NCI-H446 (cell line): ENCODE results near the gene OSBPL7.

Experiments
- DNase-seq, 2 experiments: peaks; one replicate each; lab custom pipeline; 2025; lab: John Stamatoyannopoulos, UW

The OSBPL7 gene

GRCh38 chr17:47821424-47822391, at the start of gene OSBPL7:
Gene OSBPL7, minus strand, starts transcription at chr17:47821794. Its CDS starts 1,516 bp downstream, at chr17:47820278.
- peak; percentile 9 to 69 for DNase-seq

GRCh38 chr17:47871048-47871447, 49.5 kb upstream of the OSBPL7 start:
- DNase-seq = no peak

GRCh38 chr17:47870056-47870455, 48.5 kb upstream of the OSBPL7 start:
- no peak for DNase-seq

GRCh38 chr17:47869114-47869513, 47.5 kb upstream of the OSBPL7 start:
- DNase-seq = no peak

- DNase-seq = no peak
These were observed 46.4 kb upstream of the OSBPL7 start for GRCh38 chr17:47867813-47868533.

GRCh38 chr17:47866941-47867340, 45.3 kb upstream of the OSBPL7 start:
- DNase-seq = no peak

- DNase-seq = no peak
These were observed 43.2 kb upstream of the OSBPL7 start for GRCh38 chr17:47864791-47865216.

- no peak for DNase-seq
These were observed 41.2 kb upstream of the OSBPL7 start for GRCh38 chr17:47862621-47863440.

GRCh38 chr17:47860386-47860785, 38.8 kb upstream of the OSBPL7 start:
- DNase-seq = no peak

- no peak for DNase-seq
These were observed 36.2 kb upstream of the OSBPL7 start for GRCh38 chr17:47857551-47858455.

GRCh38 chr17:47856830-47857229, 35.2 kb upstream of the OSBPL7 start:
- DNase-seq = no peak

GRCh38 chr17:47855737-47856136, 34.1 kb upstream of the OSBPL7 start:
- no peak for DNase-seq

GRCh38 chr17:47853616-47854015, 32.0 kb upstream of the OSBPL7 start:
- no peak for DNase-seq

GRCh38 chr17:47852113-47852949, 30.7 kb upstream of the OSBPL7 start:
- DNase-seq = no peak

GRCh38 chr17:47851764-47852112, 30.1 kb upstream of the OSBPL7 start:
- DNase-seq = no peak

- no peak for DNase-seq
These were observed 29.3 kb upstream of the OSBPL7 start, which contains the start of gene SP6 for GRCh38 chr17:47850692-47851573. Gene SP6, minus strand, starts transcription at chr17:47851163. Its CDS starts 2,734 bp downstream, at chr17:47848429.

GRCh38 chr17:47850373-47850691, 28.7 kb upstream of the OSBPL7 start:
- DNase-seq = no peak

- no peak for DNase-seq
These were observed 26.6 kb upstream of the OSBPL7 start for GRCh38 chr17:47848198-47848513.
